ENCODE measurements around the gene GAP43.

The GAP43 gene

GRCh38 chr3:115663414-115663813, 40.1 kb downstream of the GAP43 start:
- DNase-seq: no peak

- no peak for DNase-seq
Observed at GRCh38 chr3:115666081-115666480, 42.8 kb downstream of the GAP43 start.

GRCh38 chr3:115666920-115667737, 43.8 kb downstream of the GAP43 start:
- no peak for DNase-seq

- DNase-seq: no peak
Observed at GRCh38 chr3:115667738-115668065, 44.4 kb downstream of the GAP43 start.

- no peak for DNase-seq
Observed at GRCh38 chr3:115670911-115671310, 47.6 kb downstream of the GAP43 start.

GRCh38 chr3:115671761-115672455, 48.6 kb downstream of the GAP43 start:
- DNase-seq: no peak

- DNase-seq: no peak
Observed at GRCh38 chr3:115673881-115674280, 50.6 kb downstream of the GAP43 start.

GRCh38 chr3:115676336-115676735, 53.0 kb downstream of the GAP43 start:
- DNase-seq: no peak

- no peak for DNase-seq
Observed at GRCh38 chr3:115680803-115681345, 57.6 kb downstream of the GAP43 start.

GRCh38 chr3:115681736-115682135, 58.4 kb downstream of the GAP43 start:
- DNase-seq: no peak

- DNase-seq: no peak
Observed at GRCh38 chr3:115683305-115683704, 60.0 kb downstream of the GAP43 start.

- DNase-seq: no peak
Observed at GRCh38 chr3:115683773-115684172, 60.5 kb downstream of the GAP43 start.

- DNase-seq: no peak
Observed at GRCh38 chr3:115685097-115685496, 61.8 kb downstream of the GAP43 start.

GRCh38 chr3:115687721-115688120, 64.4 kb downstream of the GAP43 start:
- DNase-seq: no peak

GRCh38 chr3:115688418-115688817, 65.1 kb downstream of the GAP43 start:
- DNase-seq: no peak

GRCh38 chr3:115689928-115690327, 66.6 kb downstream of the GAP43 start:
- no peak for DNase-seq

- no peak for DNase-seq
Observed at GRCh38 chr3:115691964-115692363, 68.7 kb downstream of the GAP43 start.

- peak; percentile 59 to 69 for DNase-seq
Observed at GRCh38 chr3:115692887-115693524, 69.7 kb downstream of the GAP43 start.

GRCh38 chr3:115693868-115694267, 70.6 kb downstream of the GAP43 start:
- DNase-seq: no peak

- no peak for DNase-seq
Observed at GRCh38 chr3:115695090-115695489, 71.8 kb downstream of the GAP43 start.

GRCh38 chr3:115697263-115698053, 74.1 kb downstream of the GAP43 start:
- no peak for DNase-seq

GRCh38 chr3:115698851-115699591, 75.7 kb downstream of the GAP43 start:
- DNase-seq: no peak
